SJCRH30 (cell line): ENCODE data around the gene ATP5ME. TPM values are rescaled to one million over a fixed set of nuclear protein-coding genes. Genes with fewer than 3 reads are reported as not detected.
A peak's percentile ranks its signal among the peaks of the same experiment; 100 is the strongest.

Source experiments
- DNase-seq, 2 experiments: peaks; one replicate each; pipeline ENCODE4 v3.0.0-alpha.2; 2015 to 2020
- H3K27ac ChIP-seq: fragments of 250-450 bp; sonication (Bioruptor Pico); 2 replicates; pipeline ENCODE4 v1.5.1; 2020; ENCODE audit warnings: mild to moderate bottlenecking, moderate library complexity
- H3K27me3 ChIP-seq: fragments of 250-450 bp; sonication (Bioruptor Pico); 2 replicates; pipeline ENCODE4 v1.5.1; 2020; ENCODE audit warnings: mild to moderate bottlenecking, moderate library complexity
- H3K36me3 ChIP-seq: fragments of 250-450 bp; sonication (Bioruptor Pico); 2 replicates; pipeline ENCODE4 v1.5.1; 2020; ENCODE audit warnings: mild to moderate bottlenecking, moderate library complexity
- H3K4me1 ChIP-seq: fragments of 250-450 bp; sonication (Bioruptor Pico); 2 replicates; pipeline ENCODE4 v1.5.1; 2020; ENCODE audit warnings: mild to moderate bottlenecking, moderate library complexity
- H3K4me3 ChIP-seq: fragments of 250-450 bp; sonication (Bioruptor Pico); 2 replicates; pipeline ENCODE4 v1.5.1; 2020; ENCODE audit warnings: mild to moderate bottlenecking, moderate library complexity
- H3K9me3 ChIP-seq: fragments of 250-450 bp; sonication (Bioruptor Pico); replicated peaks from 2 replicates; pipeline ENCODE4 v1.5.1; 2020; ENCODE audit warnings: mild to moderate bottlenecking, moderate library complexity
- total RNA-seq: library from RNA; depleted of rRNA; stranded (reverse); fragments of >200 nt; shearing (Covaris generic); gene quantifications from 2 replicates; pipeline ENCODE4 v1.2.3, GENCODE V29; 2014; rRNA removed

The ATP5ME gene
- total RNA-seq, result 338 and 409 TPM in 2 replicates

- peak; percentile 97 for DNase-seq
- H3K4me1 ChIP-seq, result peaks cover 37% of the 10 kb centered on the region
- peak within 1 kb of the TSS; percentile 81 for H3K4me3 ChIP-seq
- peak within 1 kb of the TSS; percentile 82 for H3K27ac ChIP-seq
- H3K27me3 ChIP-seq, result no peaks in the 10 kb centered on the region
- peaks cover 25% of the 10 kb centered on the region for H3K36me3 ChIP-seq
- H3K9me3 ChIP-seq, result no peaks in the 10 kb centered on the region
These were observed at the start of gene ATP5ME, which contains the start of gene MYL5 for GRCh38 chr4:674172-675035. Gene ATP5ME, minus strand, starts transcription at chr4:674276. Its CDS starts 29 bp downstream, at chr4:674247. Gene MYL5, plus strand, starts transcription at chr4:674542. Its CDS starts 3,485 bp downstream, at chr4:678027.

- peak overlapping the region; percentile 88 for H3K27ac ChIP-seq
- H3K4me1 ChIP-seq, result peaks cover 16% of the 10 kb centered on the region
These were observed 48.8 kb upstream of the ATP5ME start for GRCh38 chr4:722851-723360.

GRCh38 chr4:722169-722725, 48.2 kb upstream of the ATP5ME start:
- no peak overlapping the region for H3K4me3 ChIP-seq
- no peak for DNase-seq
- H3K27ac ChIP-seq, result no peak overlapping the region
- H3K9me3 ChIP-seq, result 0 out of 2 replicates have a peak, but pooled peaks cover 2% of the 10 kb centered on the region
- H3K36me3 ChIP-seq, result peaks cover 11% of the 10 kb centered on the region; the same call in 1 of the 2 replicates
- peaks cover 16% of the 10 kb centered on the region for H3K4me1 ChIP-seq
- H3K27me3 ChIP-seq, result no peaks in the 10 kb centered on the region

More at GRCh38 chr4:722851-723360, 48.8 kb upstream of the ATP5ME start:
- no peaks in the 10 kb centered on the region for H3K27me3 ChIP-seq
- DNase-seq, result no peak
- peaks cover 15% of the 10 kb centered on the region for H3K36me3 ChIP-seq
- H3K4me3 ChIP-seq, result no peak overlapping the region
- H3K9me3 ChIP-seq, result 0 out of 2 replicates have a peak, but pooled peaks cover 2% of the 10 kb centered on the region

GRCh38 chr4:721261-722168, 47.4 kb upstream of the ATP5ME start:
- Histone ChIP-seq H3K4me1 (peaks cover 12% of the 10 kb centered on the region), H3K27me3 (no peaks in the 10 kb centered on the region), H3K36me3 (peaks cover 11% of the 10 kb centered on the region; the same call in 1 of the 2 replicates), H3K9me3 (0 out of 2 replicates have a peak, but pooled peaks cover 2% of the 10 kb centered on the region), H3K4me3 (no peak overlapping the region), H3K27ac (no peak overlapping the region)
- no peak for DNase-seq

- Histone ChIP-seq H3K9me3 (0 out of 2 replicates have a peak, but pooled peaks cover 2% of the 10 kb centered on the region), H3K27me3 (no peaks in the 10 kb centered on the region), H3K27ac (no peak overlapping the region), H3K4me3 (no peak overlapping the region), H3K4me1 (peaks cover 12% of the 10 kb centered on the region), H3K36me3 (peaks cover 11% of the 10 kb centered on the region; the same call in 1 of the 2 replicates)
- no peak for DNase-seq
These were observed 46.2 kb upstream of the ATP5ME start for GRCh38 chr4:720111-720860.

- no peak overlapping the region for H3K27ac ChIP-seq
- H3K4me1 ChIP-seq, result peaks cover 5% of the 10 kb centered on the region; the same call in 1 of the 2 replicates
- no peaks in the 10 kb centered on the region for H3K27me3 ChIP-seq
- peaks cover 22% of the 10 kb centered on the region for H3K36me3 ChIP-seq
- no peak for DNase-seq
- H3K4me3 ChIP-seq, result no peak overlapping the region
- 0 out of 2 replicates have a peak, but pooled peaks cover 2% of the 10 kb centered on the region for H3K9me3 ChIP-seq
These were observed 44.4 kb upstream of the ATP5ME start for GRCh38 chr4:718460-718859.

GRCh38 chr4:717601-718320, 43.7 kb upstream of the ATP5ME start:
- no peak overlapping the region for H3K4me3 ChIP-seq
- no peaks in the 10 kb centered on the region for H3K27me3 ChIP-seq
- H3K36me3 ChIP-seq, result peaks cover 22% of the 10 kb centered on the region
- DNase-seq, result no peak
- H3K4me1 ChIP-seq, result no peaks in the 10 kb centered on the region
- no peak overlapping the region for H3K27ac ChIP-seq
- H3K9me3 ChIP-seq, result 0 out of 2 replicates have a peak, but pooled peaks cover 2% of the 10 kb centered on the region

- no peaks in the 10 kb centered on the region for H3K27me3 ChIP-seq
- no peaks in the 10 kb centered on the region for H3K4me1 ChIP-seq
- no peaks in the 10 kb centered on the region for H3K9me3 ChIP-seq
- no peak for DNase-seq
- no peak overlapping the region for H3K4me3 ChIP-seq
- H3K27ac ChIP-seq, result no peak overlapping the region
- peaks cover 33% of the 10 kb centered on the region for H3K36me3 ChIP-seq
These were observed 40.0 kb upstream of the ATP5ME start for GRCh38 chr4:714087-714486.

GRCh38 chr4:712916-713632, 39.0 kb upstream of the ATP5ME start:
- no peaks in the 10 kb centered on the region for H3K27me3 ChIP-seq
- peaks cover 42% of the 10 kb centered on the region for H3K36me3 ChIP-seq
- H3K9me3 ChIP-seq, result no peaks in the 10 kb centered on the region
- DNase-seq, result no peak
- no peaks in the 10 kb centered on the region for H3K4me1 ChIP-seq
- H3K27ac ChIP-seq, result no peak overlapping the region
- no peak overlapping the region for H3K4me3 ChIP-seq

- H3K4me1 ChIP-seq, result no peaks in the 10 kb centered on the region; the same call in 1 of the 2 replicates
- H3K36me3 ChIP-seq, result peaks cover 43% of the 10 kb centered on the region
- no peak overlapping the region for H3K4me3 ChIP-seq
- H3K27ac ChIP-seq, result no peak overlapping the region
- H3K9me3 ChIP-seq, result no peaks in the 10 kb centered on the region
- DNase-seq, result no peak
- H3K27me3 ChIP-seq, result no peaks in the 10 kb centered on the region
These were observed 38.0 kb upstream of the ATP5ME start for GRCh38 chr4:712093-712492.

- no peaks in the 10 kb centered on the region for H3K27me3 ChIP-seq
- H3K36me3 ChIP-seq, result peaks cover 43% of the 10 kb centered on the region
- H3K27ac ChIP-seq, result no peak overlapping the region
- no peaks in the 10 kb centered on the region for H3K9me3 ChIP-seq
- H3K4me3 ChIP-seq, result no peak overlapping the region
- H3K4me1 ChIP-seq, result no peaks in the 10 kb centered on the region; the same call in 1 of the 2 replicates
- no peak for DNase-seq
These were observed 36.8 kb upstream of the ATP5ME start for GRCh38 chr4:710916-711315.

- Histone ChIP-seq H3K9me3 (no peaks in the 10 kb centered on the region), H3K27me3 (no peaks in the 10 kb centered on the region), H3K36me3 (peaks cover 43% of the 10 kb centered on the region), H3K4me3 (no peak overlapping the region), H3K4me1 (no peaks in the 10 kb centered on the region; the same call in 1 of the 2 replicates), H3K27ac (no peak overlapping the region)
- no peak for DNase-seq
These were observed 36.0 kb upstream of the ATP5ME start for GRCh38 chr4:710116-710515.
